Psoas muscle (tissue), 8 donors: ENCODE results near the gene B3GNT7. TPM values are rescaled to one million over a fixed set of nuclear protein-coding genes. Genes with fewer than 3 reads are reported as not detected.

Experiments
- ATAC-seq, 4 donors: fragments of 200-7000 bp; cut with Tn5 transposase; one replicate each; pipeline ENCODE4 v1.9.1; 2020; ENCODE audit warnings: moderate library complexity in 3 of 4, mild to moderate bottlenecking in 2 of 4
- DNase-seq, 2 donors: peaks; one replicate each; pipeline ENCODE4 v3.0.0-alpha.2; 2020
- H3K27ac ChIP-seq: fragments of 200-600 bp; one replicate; pipeline ENCODE4 v1.8.0; 2022
- H3K27me3 ChIP-seq, 3 donors: fragments of 200-600 bp in 1 of 3; one replicate each; pipeline versions ENCODE4 v1.6.1 to v1.8.0; 2013 to 2022; ENCODE audit warnings: low read length in 2 of 3, mild to moderate bottlenecking in 2 of 3, moderate library complexity in 1 of 3; ENCODE audit not compliant: insufficient read depth in 3 of 3
- H3K36me3 ChIP-seq, 2 donors: fragments of 200-600 bp in 1 of 2; one replicate each; pipeline versions ENCODE4 v1.6.1 to v1.8.0; 2013 to 2022; ENCODE audit warnings: low read depth in 1 of 2, mild to moderate bottlenecking in 1 of 2, moderate library complexity in 1 of 2; ENCODE audit not compliant: insufficient read depth in 1 of 2
- H3K4me1 ChIP-seq: fragments of 200-600 bp; one replicate; pipeline ENCODE4 v1.8.0; 2022
- H3K4me3 ChIP-seq: fragments of 200-600 bp; one replicate; pipeline ENCODE4 v1.8.0; 2022; ENCODE audit warnings: mild to moderate bottlenecking
- H3K9me3 ChIP-seq: fragments of 200-600 bp; one replicate; pipeline ENCODE4 v1.8.0; 2022
- CTCF ChIP-seq: fragments of 200-600 bp; IDR thresholded peaks from one replicate; pipeline ENCODE4 v1.8.0; 2022; ENCODE audit warnings: antibody characterized with exemption
- WGBS, 3 donors: extraction: QIAGEN DNeasy Blood & Tissue Kit; methylation state at CpG; one replicate each; pipeline versions ENCODE4 v1.1.6 to v1.1.7; 2013; 5-methylcytosine and 5-hydroxymethylcytosine counted together
- intact Hi-C, 2 donors: fragments of 100-400 bp; cut with DNase I; formaldehyde crosslinking; loops; one replicate each; pipeline versions ENCODE4 v1.11.0 to v1.14.2; 2022
- long read RNA-seq, 2 donors: library from polyadenylated mRNA; unstranded; transcript quantifications; one replicate each; pipeline ENCODE4 v2.0.0, GENCODE V29; 2021
- polyA plus RNA-seq, 3 donors: library from polyadenylated mRNA; stranded (reverse); fragments of 200-250 nt; gene quantifications; one replicate each; pipeline ENCODE4 v1.2.3, GENCODE V29; 2013
- total RNA-seq, 4 donors: library from RNA; stranded (reverse); fragmentation: NEBNext Ultra II Directional in 2 of 4; extraction: Animal tissue kit (Norgen Biotek cat#: 25700) in 2 of 4; gene quantifications; one replicate each; pipeline versions ENCODE4 v1.2.1 to v1.2.4, GENCODE V29; 2021 to 2023
- donor health status: healthy with polysubstance abuse.
- donor health status: DM: no; HTN: no; CAD: no; lungs with moderate emphysema.
- donor health status: Bipolar disorder and iron deficiency.
- donor health status: healthy.
- donor health status: DM: yes; HTN: yes; CAD: no.
- donor health status: DM: no; HTN: no; CAD: no.
- donor health status: DM: no; HTN: no; CAD: no.
- donor health status: DM: yes; HTN: yes; CAD: no.

B3GNT7 gene, protein sequence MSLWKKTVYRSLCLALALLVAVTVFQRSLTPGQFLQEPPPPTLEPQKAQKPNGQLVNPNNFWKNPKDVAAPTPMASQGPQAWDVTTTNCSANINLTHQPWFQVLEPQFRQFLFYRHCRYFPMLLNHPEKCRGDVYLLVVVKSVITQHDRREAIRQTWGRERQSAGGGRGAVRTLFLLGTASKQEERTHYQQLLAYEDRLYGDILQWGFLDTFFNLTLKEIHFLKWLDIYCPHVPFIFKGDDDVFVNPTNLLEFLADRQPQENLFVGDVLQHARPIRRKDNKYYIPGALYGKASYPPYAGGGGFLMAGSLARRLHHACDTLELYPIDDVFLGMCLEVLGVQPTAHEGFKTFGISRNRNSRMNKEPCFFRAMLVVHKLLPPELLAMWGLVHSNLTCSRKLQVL
- total RNA-seq (1 to 10 TPM in 1 of 4 donors, under 1 TPM in 3; 0.29 to 1.7 (median 0.63) TPM), polyA plus RNA-seq (under 1 TPM; 0.03 to 0.26 (median 0.03) TPM)
- long read RNA-seq, donor 1 = 0 reads
- long read RNA-seq, donor 2 = 0 reads

DNA sequence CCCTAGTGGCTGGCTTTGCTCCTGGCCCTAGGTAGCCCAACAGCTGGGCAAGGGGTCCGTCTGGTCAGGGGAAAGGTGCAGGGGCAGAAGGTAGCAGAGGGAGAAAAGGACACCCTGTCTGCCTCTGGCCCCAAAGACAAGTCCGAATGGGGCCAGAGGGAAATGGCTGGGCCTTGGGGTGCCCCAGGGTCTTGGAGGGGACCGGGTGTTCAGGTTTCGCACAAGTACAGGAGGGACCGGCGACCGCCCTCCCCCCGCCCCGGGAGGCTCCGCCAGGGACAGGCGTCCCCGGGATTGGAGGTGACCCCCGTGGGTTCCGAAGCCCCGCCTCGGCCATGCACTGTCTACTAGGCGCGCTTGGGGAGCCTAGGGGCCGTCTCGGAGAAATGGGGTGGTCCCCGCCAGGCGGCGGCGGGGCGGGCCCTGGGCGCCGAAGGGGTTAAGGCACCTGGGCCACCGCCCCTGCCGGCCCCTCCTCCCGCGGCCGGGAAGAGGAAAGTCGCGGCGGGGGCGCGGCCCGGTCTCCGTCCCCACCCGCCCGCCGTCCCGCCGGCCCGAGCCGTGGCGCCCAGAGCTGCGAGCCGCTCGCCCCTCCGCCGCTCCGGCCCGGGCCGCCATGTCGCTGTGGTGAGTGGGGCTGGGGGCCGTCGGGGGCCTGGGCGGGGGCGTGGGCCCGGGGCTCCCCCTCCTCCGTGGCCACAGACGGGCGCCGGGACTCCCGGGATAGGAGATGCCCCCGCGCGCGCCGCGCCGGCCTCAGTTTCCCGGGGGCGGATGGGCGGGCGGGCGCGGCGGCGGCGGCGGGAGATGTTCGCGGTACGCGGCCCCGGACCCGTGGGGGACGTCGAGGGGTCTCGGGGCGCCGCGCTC, at the start of gene B3GNT7:
Gene B3GNT7, plus strand, starts transcription at position 523 of the 870 bp plus-strand sequence. Its CDS starts 94 bp downstream, at position 617.
- ATAC-seq (no peak), DNase-seq (no peak)
- H3K36me3 ChIP-seq = no peaks in the 10 kb centered on the region
- peaks cover 4% of the 10 kb centered on the region for H3K4me1 ChIP-seq
- intact Hi-C loops = loop anchor here in 1 of 2 donors (10.0 kb wide), 1 partner anchor 171 kb away; no protein-coding TSS in a partner anchor
- no peaks in the 10 kb centered on the region for H3K9me3 ChIP-seq
- peak within 1 kb of the TSS; percentile 47 for H3K4me3 ChIP-seq
- H3K27me3 ChIP-seq = peaks cover 0 to 23% (median 14%) of the 10 kb centered on the region in 3 donors
- no peak within 1 kb of the TSS for H3K27ac ChIP-seq
- TF ChIP-seq CTCF = no peak
- WGBS, 3 donors = 7 to 18% (median 7%) methylated on average over 24 to 94 of the region's 95 CpGs

GRCh38 chr2:231347081-231347480, 48.4 kb upstream of the B3GNT7 start:
- no peak overlapping the region for H3K27ac ChIP-seq
- H3K4me1 ChIP-seq = no peaks in the 10 kb centered on the region
- no peaks in the 10 kb centered on the region for H3K36me3 ChIP-seq
- H3K4me3 ChIP-seq = no peak overlapping the region
- DNase-seq = no peak
- 82 to 85% (median 83%) methylated on average over 5 of the region's 5 CpGs for WGBS, 3 donors
- ATAC-seq = no peak
- H3K27me3 ChIP-seq = no peaks in the 10 kb centered on the region
- no peak for TF ChIP-seq CTCF
- intact Hi-C loops = no loop called here
- no peaks in the 10 kb centered on the region for H3K9me3 ChIP-seq

DNA sequence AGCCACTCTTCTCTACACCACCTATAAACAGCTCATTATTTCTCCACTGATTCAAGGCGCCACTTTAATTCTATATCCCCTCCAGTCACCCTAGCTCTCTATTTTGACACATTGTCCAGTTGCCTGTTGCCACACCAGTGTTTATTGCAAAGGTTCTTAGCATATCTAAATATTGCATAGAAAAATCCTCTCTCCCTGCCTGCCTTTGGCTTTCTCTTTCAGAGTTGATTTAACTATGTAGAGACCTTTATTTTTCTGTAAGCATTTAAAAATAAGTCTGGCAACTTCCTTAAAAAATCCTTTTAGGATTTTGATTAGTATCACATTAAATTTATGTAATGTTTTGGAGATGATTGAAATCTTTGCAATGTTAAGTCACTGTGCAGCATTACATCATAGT, 47.9 kb upstream of the B3GNT7 start:
- TF ChIP-seq CTCF = no peak

GRCh38 chr2:231348173-231348572, 47.3 kb upstream of the B3GNT7 start:
- no peak for TF ChIP-seq CTCF
- Histone ChIP-seq H3K27me3 (no peaks in the 10 kb centered on the region), H3K4me1 (no peaks in the 10 kb centered on the region), H3K27ac (no peak overlapping the region), H3K4me3 (no peak overlapping the region), H3K9me3 (no peaks in the 10 kb centered on the region), H3K36me3 (no peaks in the 10 kb centered on the region)
- intact Hi-C loops = no loop called here
- ATAC-seq = no peak
- no peak for DNase-seq
- WGBS, 3 donors = 74 to 82% (median 80%) methylated on average over 2 of the region's 2 CpGs

More for the DNA sequence above, 47.9 kb upstream of the B3GNT7 start:
- no peak overlapping the region for H3K4me3 ChIP-seq
- ATAC-seq (no peak), DNase-seq (no peak)
- H3K4me1 ChIP-seq = no peaks in the 10 kb centered on the region
- no peaks in the 10 kb centered on the region for H3K36me3 ChIP-seq
- 95 to 100% (median 100%) methylated on average over 1 of the region's 1 CpG for WGBS, 3 donors
- H3K27me3 ChIP-seq = no peaks in the 10 kb centered on the region
- intact Hi-C loops = no loop called here
- no peak overlapping the region for H3K27ac ChIP-seq
- no peaks in the 10 kb centered on the region for H3K9me3 ChIP-seq
